Sigmoid colon (tissue), 4 donors: Measurements from ENCODE around the gene TSPAN3.

ENCODE experiments used
- EP300 ChIP-seq, 4 donors: sonication (generic); formaldehyde crosslinking; IDR thresholded peaks; one replicate each; pipeline ENCODE4 v1.6.1; 2017; ENCODE audit warnings: antibody characterized with exemption in 4 of 4
- POLR2A ChIP-seq, 2 donors: fragments of 450-650 bp; IDR thresholded peaks; one replicate each; pipeline ENCODE4 v1.6.1; 2016; ENCODE audit warnings: antibody characterized with exemption in 2 of 2, mild to moderate bottlenecking in 2 of 2, moderate library complexity in 2 of 2
- POLR2AphosphoS5 ChIP-seq, 4 donors: sonication (generic); formaldehyde crosslinking; IDR thresholded peaks; one replicate each; pipeline ENCODE4 v1.6.1; 2017; ENCODE audit warnings: antibody characterized with exemption in 4 of 4
- TF ChIP-seq, protein P1 (sequence below), 4 experiments: fragments of 450-650 bp in 3 of 4; fragments of 200-600 bp in 1 of 4; IDR thresholded peaks; one replicate each; pipeline ENCODE4 v1.5.1; 2016 to 2019; ENCODE audit warnings: antibody characterized with exemption in 4 of 4, mild to moderate bottlenecking in 3 of 4, moderate library complexity in 2 of 4

GRCh38 chr15:77112838-77113504, 42.1 kb upstream of the TSPAN3 start:
- TF ChIP-seq, protein P1, sequence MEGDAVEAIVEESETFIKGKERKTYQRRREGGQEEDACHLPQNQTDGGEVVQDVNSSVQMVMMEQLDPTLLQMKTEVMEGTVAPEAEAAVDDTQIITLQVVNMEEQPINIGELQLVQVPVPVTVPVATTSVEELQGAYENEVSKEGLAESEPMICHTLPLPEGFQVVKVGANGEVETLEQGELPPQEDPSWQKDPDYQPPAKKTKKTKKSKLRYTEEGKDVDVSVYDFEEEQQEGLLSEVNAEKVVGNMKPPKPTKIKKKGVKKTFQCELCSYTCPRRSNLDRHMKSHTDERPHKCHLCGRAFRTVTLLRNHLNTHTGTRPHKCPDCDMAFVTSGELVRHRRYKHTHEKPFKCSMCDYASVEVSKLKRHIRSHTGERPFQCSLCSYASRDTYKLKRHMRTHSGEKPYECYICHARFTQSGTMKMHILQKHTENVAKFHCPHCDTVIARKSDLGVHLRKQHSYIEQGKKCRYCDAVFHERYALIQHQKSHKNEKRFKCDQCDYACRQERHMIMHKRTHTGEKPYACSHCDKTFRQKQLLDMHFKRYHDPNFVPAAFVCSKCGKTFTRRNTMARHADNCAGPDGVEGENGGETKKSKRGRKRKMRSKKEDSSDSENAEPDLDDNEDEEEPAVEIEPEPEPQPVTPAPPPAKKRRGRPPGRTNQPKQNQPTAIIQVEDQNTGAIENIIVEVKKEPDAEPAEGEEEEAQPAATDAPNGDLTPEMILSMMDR (IDR thresholded peaks at IDR 0.05) = no peak
- TF ChIP-seq POLR2AphosphoS5 (IDR thresholded peaks at IDR 0.05) (no peak), POLR2A (IDR thresholded peaks at IDR 0.05) (no peak), EP300 (IDR thresholded peaks at IDR 0.05) (no peak)
